ENCODE data around the gene MAP2. TPM values are rescaled to one million over a fixed set of nuclear protein-coding genes. Genes with fewer than 3 reads are reported as not detected.

MAP2 gene
- total and polyA plus RNA-seq, 2 experiments from 2014 or later, result 2.9 to 4.4 TPM

DNA sequence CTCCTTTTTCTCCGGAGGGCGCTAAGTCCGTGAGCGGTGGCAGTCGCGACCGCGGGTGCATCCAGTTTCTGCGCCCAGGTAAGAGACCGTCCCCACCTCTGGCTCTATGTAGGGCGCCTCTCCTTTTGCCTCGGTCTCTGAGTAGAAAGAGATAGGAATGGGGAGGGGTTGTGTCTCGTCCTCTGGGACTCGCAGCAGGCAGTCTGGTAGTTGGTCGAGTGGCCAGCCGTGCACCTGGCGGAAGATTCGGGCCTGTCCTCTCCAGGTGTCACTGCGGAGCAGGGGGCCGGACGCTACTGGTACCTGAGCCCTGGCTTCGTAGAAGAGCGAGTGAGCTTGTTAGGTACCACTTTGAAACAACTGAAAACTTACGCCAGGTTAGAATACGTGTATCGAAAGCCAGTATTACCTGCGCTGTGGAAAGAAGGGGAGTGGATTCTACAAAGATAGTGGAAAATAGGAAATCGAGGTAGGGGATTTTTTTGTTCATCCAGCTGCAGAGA, 403 bp downstream of the MAP2 start:
- Mint-ChIP-seq H3K4me3 (peak overlapping the region; percentile 83), H3K36me3 (ENCODE audit: low read depth) (no peaks in the 10 kb centered on the region; the same call in 2 of the 3 replicates), H3K4me1 (peaks cover 45% of the 10 kb centered on the region), H3K27me3 (ENCODE audit: insufficient read depth, low read depth, poor library complexity) (peaks cover 12% of the 10 kb centered on the region), H3K27ac (no peak overlapping the region), H3K9me3 (no peaks in the 10 kb centered on the region)
- H3K79me2 ChIP-seq (replicated peaks; ENCODE audit: insufficient read depth), result no peaks in the 10 kb centered on the region
- H4K20me1 ChIP-seq (replicated peaks; ENCODE audit: insufficient read depth), result no peaks in the 10 kb centered on the region
- no peaks in the 10 kb centered on the region for H3K9me2 ChIP-seq (ENCODE audit: insufficient read depth)
- TF ChIP-seq, protein P1, sequence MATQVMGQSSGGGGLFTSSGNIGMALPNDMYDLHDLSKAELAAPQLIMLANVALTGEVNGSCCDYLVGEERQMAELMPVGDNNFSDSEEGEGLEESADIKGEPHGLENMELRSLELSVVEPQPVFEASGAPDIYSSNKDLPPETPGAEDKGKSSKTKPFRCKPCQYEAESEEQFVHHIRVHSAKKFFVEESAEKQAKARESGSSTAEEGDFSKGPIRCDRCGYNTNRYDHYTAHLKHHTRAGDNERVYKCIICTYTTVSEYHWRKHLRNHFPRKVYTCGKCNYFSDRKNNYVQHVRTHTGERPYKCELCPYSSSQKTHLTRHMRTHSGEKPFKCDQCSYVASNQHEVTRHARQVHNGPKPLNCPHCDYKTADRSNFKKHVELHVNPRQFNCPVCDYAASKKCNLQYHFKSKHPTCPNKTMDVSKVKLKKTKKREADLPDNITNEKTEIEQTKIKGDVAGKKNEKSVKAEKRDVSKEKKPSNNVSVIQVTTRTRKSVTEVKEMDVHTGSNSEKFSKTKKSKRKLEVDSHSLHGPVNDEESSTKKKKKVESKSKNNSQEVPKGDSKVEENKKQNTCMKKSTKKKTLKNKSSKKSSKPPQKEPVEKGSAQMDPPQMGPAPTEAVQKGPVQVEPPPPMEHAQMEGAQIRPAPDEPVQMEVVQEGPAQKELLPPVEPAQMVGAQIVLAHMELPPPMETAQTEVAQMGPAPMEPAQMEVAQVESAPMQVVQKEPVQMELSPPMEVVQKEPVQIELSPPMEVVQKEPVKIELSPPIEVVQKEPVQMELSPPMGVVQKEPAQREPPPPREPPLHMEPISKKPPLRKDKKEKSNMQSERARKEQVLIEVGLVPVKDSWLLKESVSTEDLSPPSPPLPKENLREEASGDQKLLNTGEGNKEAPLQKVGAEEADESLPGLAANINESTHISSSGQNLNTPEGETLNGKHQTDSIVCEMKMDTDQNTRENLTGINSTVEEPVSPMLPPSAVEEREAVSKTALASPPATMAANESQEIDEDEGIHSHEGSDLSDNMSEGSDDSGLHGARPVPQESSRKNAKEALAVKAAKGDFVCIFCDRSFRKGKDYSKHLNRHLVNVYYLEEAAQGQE (IDR thresholded peaks at IDR 0.05; ENCODE audit: unreplicated experiment), result no peak
- TF ChIP-seq ZNF331 (CRISPR knock-in tag; IDR thresholded peaks at IDR 0.05; ENCODE audit: low read depth), result no peak
- TF ChIP-seq, protein P2, sequence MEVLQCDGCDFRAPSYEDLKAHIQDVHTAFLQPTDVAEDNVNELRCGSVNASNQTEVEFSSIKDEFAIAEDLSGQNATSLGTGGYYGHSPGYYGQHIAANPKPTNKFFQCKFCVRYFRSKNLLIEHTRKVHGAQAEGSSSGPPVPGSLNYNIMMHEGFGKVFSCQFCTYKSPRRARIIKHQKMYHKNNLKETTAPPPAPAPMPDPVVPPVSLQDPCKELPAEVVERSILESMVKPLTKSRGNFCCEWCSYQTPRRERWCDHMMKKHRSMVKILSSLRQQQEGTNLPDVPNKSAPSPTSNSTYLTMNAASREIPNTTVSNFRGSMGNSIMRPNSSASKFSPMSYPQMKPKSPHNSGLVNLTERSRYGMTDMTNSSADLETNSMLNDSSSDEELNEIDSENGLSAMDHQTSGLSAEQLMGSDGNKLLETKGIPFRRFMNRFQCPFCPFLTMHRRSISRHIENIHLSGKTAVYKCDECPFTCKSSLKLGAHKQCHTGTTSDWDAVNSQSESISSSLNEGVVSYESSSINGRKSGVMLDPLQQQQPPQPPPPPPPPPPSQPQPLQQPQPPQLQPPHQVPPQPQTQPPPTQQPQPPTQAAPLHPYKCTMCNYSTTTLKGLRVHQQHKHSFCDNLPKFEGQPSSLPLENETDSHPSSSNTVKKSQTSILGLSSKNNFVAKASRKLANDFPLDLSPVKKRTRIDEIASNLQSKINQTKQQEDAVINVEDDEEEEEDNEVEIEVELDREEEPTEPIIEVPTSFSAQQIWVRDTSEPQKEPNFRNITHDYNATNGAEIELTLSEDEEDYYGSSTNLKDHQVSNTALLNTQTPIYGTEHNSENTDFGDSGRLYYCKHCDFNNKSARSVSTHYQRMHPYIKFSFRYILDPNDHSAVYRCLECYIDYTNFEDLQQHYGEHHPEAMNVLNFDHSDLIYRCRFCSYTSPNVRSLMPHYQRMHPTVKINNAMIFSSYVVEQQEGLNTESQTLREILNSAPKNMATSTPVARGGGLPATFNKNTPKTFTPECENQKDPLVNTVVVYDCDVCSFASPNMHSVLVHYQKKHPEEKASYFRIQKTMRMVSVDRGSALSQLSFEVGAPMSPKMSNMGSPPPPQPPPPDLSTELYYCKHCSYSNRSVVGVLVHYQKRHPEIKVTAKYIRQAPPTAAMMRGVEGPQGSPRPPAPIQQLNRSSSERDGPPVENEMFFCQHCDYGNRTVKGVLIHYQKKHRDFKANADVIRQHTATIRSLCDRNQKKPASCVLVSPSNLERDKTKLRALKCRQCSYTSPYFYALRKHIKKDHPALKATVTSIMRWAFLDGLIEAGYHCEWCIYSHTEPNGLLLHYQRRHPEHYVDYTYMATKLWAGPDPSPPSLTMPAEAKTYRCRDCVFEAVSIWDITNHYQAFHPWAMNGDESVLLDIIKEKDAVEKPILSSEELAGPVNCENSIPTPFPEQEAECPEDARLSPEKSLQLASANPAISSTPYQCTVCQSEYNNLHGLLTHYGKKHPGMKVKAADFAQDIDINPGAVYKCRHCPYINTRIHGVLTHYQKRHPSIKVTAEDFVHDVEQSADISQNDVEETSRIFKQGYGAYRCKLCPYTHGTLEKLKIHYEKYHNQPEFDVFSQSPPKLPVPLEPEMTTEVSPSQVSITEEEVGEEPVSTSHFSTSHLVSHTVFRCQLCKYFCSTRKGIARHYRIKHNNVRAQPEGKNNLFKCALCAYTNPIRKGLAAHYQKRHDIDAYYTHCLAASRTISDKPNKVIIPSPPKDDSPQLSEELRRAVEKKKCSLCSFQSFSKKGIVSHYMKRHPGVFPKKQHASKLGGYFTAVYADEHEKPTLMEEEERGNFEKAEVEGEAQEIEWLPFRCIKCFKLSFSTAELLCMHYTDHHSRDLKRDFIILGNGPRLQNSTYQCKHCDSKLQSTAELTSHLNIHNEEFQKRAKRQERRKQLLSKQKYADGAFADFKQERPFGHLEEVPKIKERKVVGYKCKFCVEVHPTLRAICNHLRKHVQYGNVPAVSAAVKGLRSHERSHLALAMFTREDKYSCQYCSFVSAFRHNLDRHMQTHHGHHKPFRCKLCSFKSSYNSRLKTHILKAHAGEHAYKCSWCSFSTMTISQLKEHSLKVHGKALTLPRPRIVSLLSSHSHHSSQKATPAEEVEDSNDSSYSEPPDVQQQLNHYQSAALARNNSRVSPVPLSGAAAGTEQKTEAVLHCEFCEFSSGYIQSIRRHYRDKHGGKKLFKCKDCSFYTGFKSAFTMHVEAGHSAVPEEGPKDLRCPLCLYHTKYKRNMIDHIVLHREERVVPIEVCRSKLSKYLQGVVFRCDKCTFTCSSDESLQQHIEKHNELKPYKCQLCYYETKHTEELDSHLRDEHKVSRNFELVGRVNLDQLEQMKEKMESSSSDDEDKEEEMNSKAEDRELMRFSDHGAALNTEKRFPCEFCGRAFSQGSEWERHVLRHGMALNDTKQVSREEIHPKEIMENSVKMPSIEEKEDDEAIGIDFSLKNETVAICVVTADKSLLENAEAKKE (CRISPR knock-in tag; IDR thresholded peaks at IDR 0.05), result no peak
- TF ChIP-seq EZH2phosphoT487 (IDR thresholded peaks at IDR 0.05; ENCODE audit: unreplicated experiment), result no peak
- TF ChIP-seq, protein P3, sequence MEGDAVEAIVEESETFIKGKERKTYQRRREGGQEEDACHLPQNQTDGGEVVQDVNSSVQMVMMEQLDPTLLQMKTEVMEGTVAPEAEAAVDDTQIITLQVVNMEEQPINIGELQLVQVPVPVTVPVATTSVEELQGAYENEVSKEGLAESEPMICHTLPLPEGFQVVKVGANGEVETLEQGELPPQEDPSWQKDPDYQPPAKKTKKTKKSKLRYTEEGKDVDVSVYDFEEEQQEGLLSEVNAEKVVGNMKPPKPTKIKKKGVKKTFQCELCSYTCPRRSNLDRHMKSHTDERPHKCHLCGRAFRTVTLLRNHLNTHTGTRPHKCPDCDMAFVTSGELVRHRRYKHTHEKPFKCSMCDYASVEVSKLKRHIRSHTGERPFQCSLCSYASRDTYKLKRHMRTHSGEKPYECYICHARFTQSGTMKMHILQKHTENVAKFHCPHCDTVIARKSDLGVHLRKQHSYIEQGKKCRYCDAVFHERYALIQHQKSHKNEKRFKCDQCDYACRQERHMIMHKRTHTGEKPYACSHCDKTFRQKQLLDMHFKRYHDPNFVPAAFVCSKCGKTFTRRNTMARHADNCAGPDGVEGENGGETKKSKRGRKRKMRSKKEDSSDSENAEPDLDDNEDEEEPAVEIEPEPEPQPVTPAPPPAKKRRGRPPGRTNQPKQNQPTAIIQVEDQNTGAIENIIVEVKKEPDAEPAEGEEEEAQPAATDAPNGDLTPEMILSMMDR (conservative IDR thresholded peaks at IDR 0.05; ENCODE audit: low read depth in 2 of 2), result peak in 1 of 2 experiments; percentile 31; a peak in 2 of 4 replicates
- no peak for TF ChIP-seq POLR2AphosphoS5 (IDR thresholded peaks at IDR 0.05; ENCODE audit: low read depth)
- no peak for TF ChIP-seq EZH2 (IDR thresholded peaks at IDR 0.05; ENCODE audit: low read depth, unreplicated experiment)
- no peak overlapping the region for H3K27ac ChIP-seq (ENCODE audit: low read depth)
- peaks cover 28% of the 10 kb centered on the region for H3K27me3 ChIP-seq (ENCODE audit: insufficient read depth)
- DNase-seq (ENCODE audit: low spot score), result peak; percentile 78
- no peaks in the 10 kb centered on the region for H3K36me3 ChIP-seq (ENCODE audit: insufficient read depth)
- peaks cover 22% of the 10 kb centered on the region for H3K4me1 ChIP-seq (ENCODE audit: insufficient read depth)
- H2AFZ ChIP-seq, result peak overlapping the region; percentile 93
- ATAC-seq, result peak; percentile 63
- H3K4me2 ChIP-seq, result peak overlapping the region; percentile 89
- no peaks in the 10 kb centered on the region for H3F3A ChIP-seq (replicated peaks; ENCODE audit: low read depth)
- peak overlapping the region; percentile 84 for H3K4me3 ChIP-seq

All from GM23338 (cell line).